HepG2 (cell line): ENCODE results near the gene SUN1.

ENCODE experiments used
- ETV6 ChIP-seq: sonication (generic); formaldehyde crosslinking; conservative IDR thresholded peaks from 2 replicates; pipeline ENCODE4 v1.4.0; 2020; ENCODE audit warnings: missing genetic modification reagents
- GABPB1 ChIP-seq: IDR thresholded peaks from 2 replicates; pipeline ENCODE4 v1.6.1; 2016; ENCODE audit warnings: mild to moderate bottlenecking, missing genetic modification reagents, moderate library complexity, missing compliant biosample characterization
- JUNB ChIP-seq: sonication (generic); formaldehyde crosslinking; IDR thresholded peaks from 2 replicates; pipeline ENCODE4 v1.8.0; 2022; ENCODE audit warnings: missing genetic modification reagents, mild to moderate bottlenecking, borderline replicate concordance
- NCOR1 ChIP-seq: fragments of 200-600 bp; sonication (generic); IDR thresholded peaks from 2 replicates; pipeline ENCODE4 v1.7.0; 2017; ENCODE audit warnings: antibody characterized with exemption, low read length, borderline replicate concordance
- TCF7L2 ChIP-seq: IDR thresholded peaks from 2 replicates; pipeline ENCODE4 v1.6.1; 2011; ENCODE audit warnings: mild to moderate bottlenecking, low read depth, low read length, moderate library complexity
- TP53 ChIP-seq: sonication (generic); formaldehyde crosslinking; conservative IDR thresholded peaks from 2 replicates; pipeline ENCODE4 v1.4.0; 2020; ENCODE audit warnings: missing genetic modification reagents
- UBTF ChIP-seq: sonication (generic); formaldehyde crosslinking; IDR thresholded peaks from 2 replicates; pipeline ENCODE4 v1.4.0; 2020; ENCODE audit warnings: mild to moderate bottlenecking, missing genetic modification reagents
- YEATS2 ChIP-seq: sonication (generic); formaldehyde crosslinking; IDR thresholded peaks from 2 replicates; pipeline ENCODE4 v1.4.0; 2020; ENCODE audit warnings: missing genetic modification reagents, borderline replicate concordance
- YEATS4 ChIP-seq: sonication (generic); formaldehyde crosslinking; IDR thresholded peaks from 2 replicates; pipeline ENCODE4 v1.4.0; 2020; ENCODE audit warnings: missing genetic modification reagents, borderline replicate concordance
- ZNF441 ChIP-seq: sonication (generic); formaldehyde crosslinking; IDR thresholded peaks from 2 replicates; pipeline ENCODE4 v1.7.0; 2021; ENCODE audit warnings: missing genetic modification reagents, borderline replicate concordance
- ZNF703 ChIP-seq: sonication (generic); formaldehyde crosslinking; IDR thresholded peaks from 2 replicates; pipeline ENCODE4 v1.5.1; 2020; ENCODE audit warnings: missing genetic modification reagents, mild to moderate bottlenecking, moderate library complexity, borderline replicate concordance

- TF ChIP-seq ZNF703 (CRISPR knock-in tag) = no peak
- TF ChIP-seq UBTF (CRISPR knock-in tag) = no peak
- TF ChIP-seq TCF7L2 = no peak
- TF ChIP-seq JUNB (CRISPR knock-in tag) = no peak
- no peak for TF ChIP-seq ZNF441 (CRISPR knock-in tag)
- no peak for TF ChIP-seq GABPB1 (CRISPR knock-in tag)
- TF ChIP-seq TP53 (CRISPR knock-in tag) = no peak
- TF ChIP-seq YEATS4 (CRISPR knock-in tag) = no peak
- TF ChIP-seq ETV6 (CRISPR knock-in tag) = no peak
- no peak for TF ChIP-seq YEATS2 (CRISPR knock-in tag)
- TF ChIP-seq NCOR1 = no peak
Measured at GRCh38 chr7:835485-836401, 3.5 kb downstream of the SUN1 start.
